Effector memory CD8-positive, alpha-beta T cell (primary cell): ENCODE data around the gene LRBA.
A peak's percentile ranks its signal among the peaks of the same experiment; 100 is the strongest.
"Not testable (repeated sequence)": the region's sequence is repeated elsewhere in the genome, so short reads cannot be mapped to it uniquely, and the experiment has no call there.

Source experiments
- ATAC-seq: fragments of 150-1000 bp; cut with Tn5 transposase; replicated peaks from 2 replicates; pipeline ENCODE4 v1.10.0; 2021; ENCODE audit warnings: mild to moderate bottlenecking, moderate library complexity
- DNase-seq, 3 experiments: peaks; one replicate each; pipeline ENCODE4 v3.0.0; 2021
- H3K27ac Mint-ChIP-seq, 2 donors: one replicate each; pipeline ENCODE4 v1.8.0; 2022; ENCODE audit warnings: mild to moderate bottlenecking in 2 of 2, mixed read lengths in 2 of 2, moderate library complexity in 2 of 2
- H3K27me3 Mint-ChIP-seq, 2 donors: one replicate each; pipeline ENCODE4 v1.8.0; 2022; ENCODE audit warnings: mixed read lengths in 2 of 2
- H3K36me3 Mint-ChIP-seq: one replicate; pipeline ENCODE4 v1.8.0; 2022; ENCODE audit warnings: mild to moderate bottlenecking, moderate library complexity, mixed read lengths; ENCODE audit not compliant: insufficient read depth
- H3K4me1 Mint-ChIP-seq, 2 donors: one replicate each; pipeline ENCODE4 v1.8.0; 2022; ENCODE audit warnings: low read depth in 2 of 2, mixed read lengths in 2 of 2
- H3K4me3 Mint-ChIP-seq, 2 donors: one replicate each; pipeline ENCODE4 v1.8.0; 2022; ENCODE audit warnings: mild to moderate bottlenecking in 2 of 2, mixed read lengths in 2 of 2, moderate library complexity in 2 of 2
- H3K9me3 Mint-ChIP-seq, 2 donors: one replicate each; pipeline ENCODE4 v1.8.0; 2022; ENCODE audit warnings: mixed read lengths in 2 of 2

Gene LRBA

GRCh38 chr4:150557811-150558210 lies 457.3 kb downstream of the LRBA start:
- H3K36me3 Mint-ChIP-seq, DNase-seq, ATAC-seq: not testable (repeated sequence)

GRCh38 chr4:150547154-150547838 lies 467.8 kb downstream of the LRBA start:
- H3K27ac Mint-ChIP-seq, result no peak overlapping the region
- no peaks in the 10 kb centered on the region for H3K9me3 Mint-ChIP-seq
- no peak overlapping the region for H3K4me3 Mint-ChIP-seq
- no peaks in the 10 kb centered on the region for H3K27me3 Mint-ChIP-seq
- no peaks in the 10 kb centered on the region for H3K4me1 Mint-ChIP-seq
- ATAC-seq, result no peak
- no peak for DNase-seq
- peaks cover 3% of the 10 kb centered on the region for H3K36me3 Mint-ChIP-seq

More at GRCh38 chr4:150557811-150558210, 457.3 kb downstream of the LRBA start:
- H3K4me3 Mint-ChIP-seq, H3K4me1 Mint-ChIP-seq, H3K27ac Mint-ChIP-seq, H3K27me3 Mint-ChIP-seq, H3K9me3 Mint-ChIP-seq: not testable (repeated sequence)

- Mint-ChIP-seq H3K36me3 (peaks cover under 1% of the 10 kb centered on the region), H3K27ac (no peak overlapping the region), H3K9me3 (no peaks in the 10 kb centered on the region), H3K4me1 (no peaks in the 10 kb centered on the region), H3K4me3 (no peak overlapping the region), H3K27me3 (no peaks in the 10 kb centered on the region)
- DNase-seq, result no peak
- ATAC-seq, result no peak
These were observed 468.8 kb downstream of the LRBA start for GRCh38 chr4:150546286-150546685.

- Mint-ChIP-seq H3K9me3 (no peaks in the 10 kb centered on the region), H3K36me3 (peaks cover 3% of the 10 kb centered on the region), H3K27ac (no peak overlapping the region), H3K4me1 (peaks cover 0 to 7% of the 10 kb centered on the region in 2 donors), H3K27me3 (no peaks in the 10 kb centered on the region), H3K4me3 (no peak overlapping the region)
- DNase-seq (no peak), ATAC-seq (no peak)
These were observed 472.0 kb downstream of the LRBA start for GRCh38 chr4:150543042-150543441.

GRCh38 chr4:150541681-150542080 lies 473.4 kb downstream of the LRBA start:
- DNase-seq, result no peak
- Mint-ChIP-seq H3K4me1 (peaks cover 0 to 12% of the 10 kb centered on the region in 2 donors), H3K4me3 (no peak overlapping the region), H3K9me3 (no peaks in the 10 kb centered on the region), H3K27me3 (no peaks in the 10 kb centered on the region), H3K27ac (no peak overlapping the region), H3K36me3 (peaks cover 3% of the 10 kb centered on the region)
- ATAC-seq, result no peak

- no peak overlapping the region for H3K27ac Mint-ChIP-seq
- H3K9me3 Mint-ChIP-seq, result no peaks in the 10 kb centered on the region
- ATAC-seq (no peak), DNase-seq (no peak)
- peaks cover 3% of the 10 kb centered on the region for H3K36me3 Mint-ChIP-seq
- no peak overlapping the region for H3K4me3 Mint-ChIP-seq
- H3K4me1 Mint-ChIP-seq, result peaks cover 0 to 12% of the 10 kb centered on the region in 2 donors
- H3K27me3 Mint-ChIP-seq, result no peaks in the 10 kb centered on the region
These were observed 474.1 kb downstream of the LRBA start for GRCh38 chr4:150540959-150541360.

GRCh38 chr4:150540536-150540935 lies 474.5 kb downstream of the LRBA start:
- Mint-ChIP-seq H3K4me1 (peaks cover 0 to 12% of the 10 kb centered on the region in 2 donors), H3K27ac (no peak overlapping the region), H3K27me3 (no peaks in the 10 kb centered on the region), H3K9me3 (no peaks in the 10 kb centered on the region), H3K36me3 (peaks cover 3% of the 10 kb centered on the region), H3K4me3 (no peak overlapping the region)
- DNase-seq (no peak), ATAC-seq (no peak)

- Mint-ChIP-seq H3K4me1 (peaks cover 0 to 12% of the 10 kb centered on the region in 2 donors), H3K27ac (peak overlapping the region in 1 of 2 donors; percentile 20)
- not testable (repeated sequence) for DNase-seq, ATAC-seq, H3K4me3 Mint-ChIP-seq, H3K36me3 Mint-ChIP-seq, H3K27me3 Mint-ChIP-seq, H3K9me3 Mint-ChIP-seq
These were observed 477.2 kb downstream of the LRBA start for GRCh38 chr4:150537911-150538310.

- DNase-seq (no peak), ATAC-seq (no peak)
- Mint-ChIP-seq H3K9me3 (no peaks in the 10 kb centered on the region), H3K4me1 (peaks cover 0 to 12% of the 10 kb centered on the region in 2 donors), H3K27me3 (no peaks in the 10 kb centered on the region), H3K36me3 (no peaks in the 10 kb centered on the region), H3K4me3 (no peak overlapping the region), H3K27ac (peak overlapping the region in 1 of 2 donors; percentile 29)
These were observed 480.3 kb downstream of the LRBA start for GRCh38 chr4:150534818-150535217.

- no peaks in the 10 kb centered on the region for H3K9me3 Mint-ChIP-seq
- no peak for DNase-seq
- peaks cover 0 to 10% of the 10 kb centered on the region in 2 donors for H3K4me1 Mint-ChIP-seq
- no peak for ATAC-seq
- H3K27me3 Mint-ChIP-seq, result no peaks in the 10 kb centered on the region
- H3K27ac Mint-ChIP-seq, result no peak overlapping the region
- no peak overlapping the region for H3K4me3 Mint-ChIP-seq
- no peaks in the 10 kb centered on the region for H3K36me3 Mint-ChIP-seq
These were observed 481.4 kb downstream of the LRBA start for GRCh38 chr4:150533673-150534072.

- no peak for DNase-seq
- no peak overlapping the region for H3K27ac Mint-ChIP-seq
- no peak for ATAC-seq
- H3K4me1 Mint-ChIP-seq, result no peaks in the 10 kb centered on the region
- H3K9me3 Mint-ChIP-seq, result no peaks in the 10 kb centered on the region
- peaks cover 6% of the 10 kb centered on the region for H3K36me3 Mint-ChIP-seq
- no peak overlapping the region for H3K4me3 Mint-ChIP-seq
- no peaks in the 10 kb centered on the region for H3K27me3 Mint-ChIP-seq
These were observed 489.7 kb downstream of the LRBA start for GRCh38 chr4:150525321-150525868.

GRCh38 chr4:150518559-150518958 lies 496.5 kb downstream of the LRBA start:
- Mint-ChIP-seq H3K9me3 (no peaks in the 10 kb centered on the region), H3K4me3 (no peak overlapping the region), H3K27me3 (no peaks in the 10 kb centered on the region), H3K27ac (no peak overlapping the region), H3K4me1 (peaks cover 0 to 15% of the 10 kb centered on the region in 2 donors), H3K36me3 (no peaks in the 10 kb centered on the region)
- DNase-seq, result no peak
- no peak for ATAC-seq

GRCh38 chr4:150515135-150515534 lies 499.9 kb downstream of the LRBA start:
- DNase-seq (no peak), ATAC-seq (no peak)
- Mint-ChIP-seq H3K27ac (peak overlapping the region in 1 of 2 donors; percentile 67), H3K4me1 (peaks cover 0 to 25% of the 10 kb centered on the region in 2 donors), H3K4me3 (no peak overlapping the region), H3K36me3 (no peaks in the 10 kb centered on the region), H3K9me3 (no peaks in the 10 kb centered on the region), H3K27me3 (no peaks in the 10 kb centered on the region)

- DNase-seq (no peak), ATAC-seq (no peak)
- Mint-ChIP-seq H3K4me3 (no peak overlapping the region), H3K9me3 (no peaks in the 10 kb centered on the region), H3K27me3 (no peaks in the 10 kb centered on the region), H3K27ac (peak overlapping the region in 1 of 2 donors; percentile 67), H3K36me3 (no peaks in the 10 kb centered on the region), H3K4me1 (peaks cover 0 to 25% of the 10 kb centered on the region in 2 donors)
These were observed 500.4 kb downstream of the LRBA start for GRCh38 chr4:150514709-150515108.
